ENCODE data around the gene TMEM42.

- no peak for TF ChIP-seq CTCF (conservative IDR thresholded peaks at IDR 0.05; ENCODE audit: low read depth, low read length)
- no peak for TF ChIP-seq MXI1 (IDR thresholded peaks at IDR 0.05; ENCODE audit: borderline replicate concordance, low read depth, low read length)
- no peak for TF ChIP-seq RFX5 (IDR thresholded peaks at IDR 0.05; ENCODE audit: low read depth, low read length)
- no peak for TF ChIP-seq POLR2A (IDR thresholded peaks at IDR 0.05; ENCODE audit: low read depth, low read length)
- TF ChIP-seq BHLHE40 (IDR thresholded peaks at IDR 0.05; ENCODE audit: low read depth, low read length), result no peak
- TF ChIP-seq MAZ (IDR thresholded peaks at IDR 0.05; ENCODE audit: borderline replicate concordance, low read depth, low read length), result no peak
- TF ChIP-seq ELK1 (IDR thresholded peaks at IDR 0.05; ENCODE audit: borderline replicate concordance, low read depth, low read length), result no peak
- no peak for TF ChIP-seq SMC3 (IDR thresholded peaks at IDR 0.05; ENCODE audit: low read depth, low read length)
- TF ChIP-seq RAD21 (IDR thresholded peaks at IDR 0.05; ENCODE audit: low read length), result no peak
- no peak for TF ChIP-seq CEBPB (IDR thresholded peaks at IDR 0.05; ENCODE audit: low read depth, low read length)
- no peak for TF ChIP-seq MAFK (IDR thresholded peaks at IDR 0.05; ENCODE audit: low read depth, low read length)
- no peak for TF ChIP-seq USF2 (IDR thresholded peaks at IDR 0.05; ENCODE audit: low read depth, low read length)
Observed at GRCh38 chr3:44848634-44849033, 13.1 kb upstream of the TMEM42 start.
